GM12872 (cell line): ENCODE data around the gene KCNJ9.

ENCODE experiments used
- TF ChIP-seq, protein P1 (sequence below): IDR thresholded peaks from 3 replicates; pipeline ENCODE4 v1.5.1; 2011; ENCODE audit warnings: low read depth, mild to moderate bottlenecking, low read length, moderate library complexity; ENCODE audit not compliant: insufficient read depth

KCNJ9 gene

GRCh38 chr1:160081261-160081936, at the start of gene KCNJ9:
Gene KCNJ9 (plus strand): TSS chr1:160081538. CDS start chr1:160084031, 2,493 bp downstream.
- TF ChIP-seq, protein P1, sequence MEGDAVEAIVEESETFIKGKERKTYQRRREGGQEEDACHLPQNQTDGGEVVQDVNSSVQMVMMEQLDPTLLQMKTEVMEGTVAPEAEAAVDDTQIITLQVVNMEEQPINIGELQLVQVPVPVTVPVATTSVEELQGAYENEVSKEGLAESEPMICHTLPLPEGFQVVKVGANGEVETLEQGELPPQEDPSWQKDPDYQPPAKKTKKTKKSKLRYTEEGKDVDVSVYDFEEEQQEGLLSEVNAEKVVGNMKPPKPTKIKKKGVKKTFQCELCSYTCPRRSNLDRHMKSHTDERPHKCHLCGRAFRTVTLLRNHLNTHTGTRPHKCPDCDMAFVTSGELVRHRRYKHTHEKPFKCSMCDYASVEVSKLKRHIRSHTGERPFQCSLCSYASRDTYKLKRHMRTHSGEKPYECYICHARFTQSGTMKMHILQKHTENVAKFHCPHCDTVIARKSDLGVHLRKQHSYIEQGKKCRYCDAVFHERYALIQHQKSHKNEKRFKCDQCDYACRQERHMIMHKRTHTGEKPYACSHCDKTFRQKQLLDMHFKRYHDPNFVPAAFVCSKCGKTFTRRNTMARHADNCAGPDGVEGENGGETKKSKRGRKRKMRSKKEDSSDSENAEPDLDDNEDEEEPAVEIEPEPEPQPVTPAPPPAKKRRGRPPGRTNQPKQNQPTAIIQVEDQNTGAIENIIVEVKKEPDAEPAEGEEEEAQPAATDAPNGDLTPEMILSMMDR = no peak

DNA sequence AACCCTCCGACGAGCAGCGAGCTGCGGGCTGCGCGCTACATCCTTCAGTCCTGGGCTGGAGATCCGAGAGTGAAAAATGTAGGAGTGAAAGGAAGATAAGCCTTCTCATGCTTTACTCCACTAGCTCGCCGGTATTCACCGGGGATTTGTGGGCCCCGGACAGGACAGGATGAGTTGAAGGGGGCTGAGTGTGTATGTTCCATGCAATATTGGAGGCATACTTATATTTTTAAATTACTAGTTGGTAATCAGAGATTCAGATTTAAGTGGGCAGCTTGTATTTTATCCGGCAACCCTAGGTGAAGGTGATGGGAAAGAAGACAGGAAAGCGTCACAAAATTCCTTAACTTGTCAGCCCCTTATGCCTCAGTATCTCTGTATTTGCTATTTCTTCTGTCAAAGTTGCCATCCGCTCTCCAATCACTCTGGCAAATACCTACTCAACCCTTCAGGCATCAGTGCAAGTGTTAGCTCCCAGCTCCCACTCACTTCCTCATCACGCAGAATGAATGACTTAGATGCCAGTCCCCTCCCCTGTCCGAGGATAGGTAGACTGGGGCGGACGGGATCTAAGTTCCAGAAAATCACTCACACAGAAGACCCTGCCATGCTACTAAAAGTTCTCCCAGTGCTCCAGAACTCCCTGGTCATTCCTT, 49.0 kb upstream of the KCNJ9 start:
- TF ChIP-seq, protein P1 = no peak

DNA sequence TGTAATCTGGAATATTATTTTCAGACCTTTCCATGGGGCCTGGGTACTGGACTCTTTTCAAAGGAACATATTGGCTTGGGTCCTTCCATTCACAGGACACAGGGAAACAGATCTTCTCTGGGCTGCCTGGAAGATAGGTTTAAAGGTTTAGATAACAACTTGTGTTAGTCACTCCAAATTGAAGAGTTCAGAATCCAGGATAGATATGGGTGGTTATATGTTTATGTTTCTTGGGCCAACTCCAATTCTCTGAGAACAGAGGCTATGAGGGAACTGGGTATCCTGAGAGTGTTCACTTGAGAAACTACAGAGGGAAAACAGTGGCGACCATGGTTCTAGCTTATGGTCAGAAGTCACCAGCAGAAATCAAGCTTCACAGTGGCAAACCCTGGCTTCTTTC, 40.9 kb upstream of the KCNJ9 start:
- TF ChIP-seq, protein P1 = no peak

DNA sequence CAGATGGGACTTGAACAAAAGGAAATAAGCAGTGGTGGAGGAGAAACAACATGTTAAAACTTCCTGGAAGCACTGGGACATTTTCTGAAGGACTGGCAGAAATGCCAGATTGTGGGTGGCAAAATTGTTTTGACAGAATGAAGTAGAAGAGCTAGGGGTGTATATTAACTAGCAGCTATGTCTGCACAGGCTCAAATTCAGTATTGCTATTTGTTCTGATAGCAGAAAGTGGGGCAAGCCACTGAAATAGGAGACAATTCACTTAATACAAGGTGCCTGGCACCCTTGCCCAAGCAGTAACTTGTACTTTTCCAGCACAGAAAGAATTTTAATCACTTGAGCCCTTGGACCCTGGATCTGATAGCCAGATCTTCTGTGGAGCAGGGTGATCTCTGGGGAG, 37.8 kb upstream of the KCNJ9 start:
- TF ChIP-seq, protein P1 = no peak

GRCh38 chr1:160045653-160046052, 35.7 kb upstream of the KCNJ9 start:
- TF ChIP-seq, protein P1 = no peak

DNA sequence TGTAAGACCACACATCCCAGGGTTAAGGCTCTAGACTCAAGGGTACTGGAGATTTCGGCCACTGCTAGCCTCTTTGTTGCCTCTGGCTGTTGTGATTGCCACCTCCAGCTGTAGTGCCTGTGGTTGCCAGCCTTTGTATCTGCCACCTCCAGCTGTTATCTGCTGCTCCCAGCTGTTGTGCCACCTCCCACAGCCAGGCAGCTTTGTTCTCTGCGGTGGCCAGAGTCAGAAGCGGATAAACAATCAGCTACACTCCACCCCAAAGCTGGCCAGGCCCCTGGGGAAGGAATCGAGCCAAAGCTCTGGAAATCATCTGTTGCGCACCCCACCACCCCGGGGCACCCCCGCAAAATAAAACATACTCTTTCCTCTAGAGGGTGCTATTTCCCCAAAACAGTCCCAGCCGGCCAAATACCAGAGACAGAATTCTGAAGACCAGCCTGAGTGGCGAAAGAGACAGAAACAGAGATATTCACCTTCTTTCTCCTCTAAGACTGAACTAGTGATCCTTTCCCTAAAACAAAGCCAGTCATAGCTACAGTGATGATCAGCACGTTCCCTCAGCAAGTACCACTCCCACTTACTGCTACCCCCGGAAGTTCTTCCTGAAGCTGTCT, 34.7 kb upstream of the KCNJ9 start:
- TF ChIP-seq, protein P1 = peak; percentile 63

GRCh38 chr1:160047111-160047991, 34.0 kb upstream of the KCNJ9 start:
- TF ChIP-seq, protein P1 = no peak
